Loucy (cell line): ENCODE measurements around the gene FABP6.

ENCODE experiments used
- H2AFZ ChIP-seq: fragments of 200-600 bp; sonication (generic); 2 replicates; pipeline ENCODE4 v1.6.0; 2016; ENCODE audit warnings: antibody characterized with exemption, mild to moderate bottlenecking, low read length, moderate library complexity
- H3F3A ChIP-seq: fragments of 200-600 bp; 2 replicates; pipeline ENCODE4 v1.6.0; 2016; ENCODE audit warnings: antibody characterized with exemption, low read depth, mild to moderate bottlenecking
- H3K27me3 ChIP-seq: fragments of 200-600 bp; sonication (generic); 2 replicates; pipeline ENCODE4 v1.6.1; 2014; ENCODE audit warnings: low read length, mild to moderate bottlenecking; ENCODE audit not compliant: insufficient read depth, poor library complexity, severe bottlenecking
- H3K36me3 ChIP-seq: fragments of 200-600 bp; sonication (generic); 2 replicates; pipeline ENCODE4 v1.6.1; 2016; ENCODE audit warnings: low read length; ENCODE audit not compliant: insufficient read depth
- H3K4me1 ChIP-seq: fragments of 200-600 bp; sonication (generic); 2 replicates; pipeline ENCODE4 v1.5.1; 2014; ENCODE audit warnings: low read length, mild to moderate bottlenecking; ENCODE audit not compliant: insufficient read depth, poor library complexity, severe bottlenecking
- H3K4me2 ChIP-seq: fragments of 200-600 bp; sonication (generic); 2 replicates; pipeline ENCODE4 v1.6.0; 2014; ENCODE audit warnings: antibody characterized with exemption, low read length, low read depth, mild to moderate bottlenecking; ENCODE audit not compliant: poor library complexity, severe bottlenecking
- H3K4me3 ChIP-seq: fragments of 200-600 bp; sonication (generic); 2 replicates; pipeline ENCODE4 v1.5.1; 2014; ENCODE audit warnings: low read length, mild to moderate bottlenecking, mixed read lengths; ENCODE audit not compliant: poor library complexity, severe bottlenecking
- H3K79me2 ChIP-seq: fragments of 200-600 bp; sonication (generic); 2 replicates; pipeline ENCODE4 v1.6.1; 2014; ENCODE audit warnings: low read length; ENCODE audit not compliant: insufficient read depth
- H3K9ac ChIP-seq: fragments of 200-600 bp; sonication (generic); 2 replicates; pipeline ENCODE4 v1.6.0; 2014; ENCODE audit warnings: mild to moderate bottlenecking, low read depth, low read length, moderate library complexity; ENCODE audit not compliant: poor library complexity, severe bottlenecking
- H3K9me2 ChIP-seq: fragments of 200-600 bp; sonication (generic); replicated peaks from 2 replicates; pipeline ENCODE4 v1.6.1; 2016; ENCODE audit warnings: low read depth, low read length, mixed read lengths
- H3K9me3 ChIP-seq: fragments of 200-600 bp; sonication (generic); 2 replicates; pipeline ENCODE4 v1.6.1; 2014; ENCODE audit warnings: mild to moderate bottlenecking, antibody characterized with exemption, low read length, low read depth; ENCODE audit not compliant: insufficient read depth
- H4K20me1 ChIP-seq: fragments of 200-600 bp; sonication (generic); 2 replicates; pipeline ENCODE4 v1.6.0; 2014; ENCODE audit warnings: antibody characterized with exemption, low read length, mild to moderate bottlenecking; ENCODE audit not compliant: insufficient read depth, poor library complexity, severe bottlenecking
- EZH2phosphoT487 ChIP-seq: fragments of 200-600 bp; IDR thresholded peaks from 2 replicates; pipeline ENCODE4 v1.6.1; 2018; ENCODE audit warnings: antibody characterized with exemption, mild to moderate bottlenecking, moderate library complexity, borderline replicate concordance
- TF ChIP-seq, protein P1 (sequence below): fragments of 200-600 bp; sonication (generic); conservative IDR thresholded peaks from 2 replicates; pipeline ENCODE4 v1.5.1; 2014; ENCODE audit warnings: mild to moderate bottlenecking, antibody characterized with exemption, low read length

The FABP6 gene

DNA sequence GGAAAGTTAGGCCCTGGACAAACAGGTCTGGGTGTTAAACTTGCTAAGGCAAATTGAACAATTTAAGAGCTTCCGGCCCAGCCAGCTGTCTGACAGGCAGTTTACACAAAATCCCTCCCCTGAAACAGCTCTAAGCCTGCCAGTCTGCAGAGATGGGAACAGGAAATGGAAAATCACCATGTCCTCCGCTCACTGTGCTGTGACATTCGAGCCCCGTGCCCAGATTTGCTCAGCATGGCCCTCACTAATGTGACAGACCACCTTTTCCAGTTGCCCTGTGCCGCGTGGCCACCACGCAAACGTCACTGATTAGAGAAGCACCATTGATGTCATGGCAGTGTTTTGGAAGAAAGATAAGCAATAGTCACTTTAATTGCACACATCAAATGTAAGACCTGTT, 42.1 kb downstream of the FABP6 start:
- Histone ChIP-seq H3K9ac (peak overlapping the region; percentile 78), H3F3A (peaks cover 14% of the 10 kb centered on the region), H3K4me1 (peaks cover 53% of the 10 kb centered on the region), H3K4me3 (peak overlapping the region; percentile 66), H4K20me1 (no peaks in the 10 kb centered on the region), H3K9me3 (no peaks in the 10 kb centered on the region), H3K4me2 (peak overlapping the region; percentile 85), H3K36me3 (peaks cover 7% of the 10 kb centered on the region; the same call in 1 of the 2 replicates), H3K27me3 (no peaks in the 10 kb centered on the region), H3K79me2 (peaks cover 12% of the 10 kb centered on the region; the same call in 1 of the 2 replicates), H3K9me2 (no peaks in the 10 kb centered on the region), H2AFZ (no peak overlapping the region; the same call in 1 of the 2 replicates)
- TF ChIP-seq, protein P1, sequence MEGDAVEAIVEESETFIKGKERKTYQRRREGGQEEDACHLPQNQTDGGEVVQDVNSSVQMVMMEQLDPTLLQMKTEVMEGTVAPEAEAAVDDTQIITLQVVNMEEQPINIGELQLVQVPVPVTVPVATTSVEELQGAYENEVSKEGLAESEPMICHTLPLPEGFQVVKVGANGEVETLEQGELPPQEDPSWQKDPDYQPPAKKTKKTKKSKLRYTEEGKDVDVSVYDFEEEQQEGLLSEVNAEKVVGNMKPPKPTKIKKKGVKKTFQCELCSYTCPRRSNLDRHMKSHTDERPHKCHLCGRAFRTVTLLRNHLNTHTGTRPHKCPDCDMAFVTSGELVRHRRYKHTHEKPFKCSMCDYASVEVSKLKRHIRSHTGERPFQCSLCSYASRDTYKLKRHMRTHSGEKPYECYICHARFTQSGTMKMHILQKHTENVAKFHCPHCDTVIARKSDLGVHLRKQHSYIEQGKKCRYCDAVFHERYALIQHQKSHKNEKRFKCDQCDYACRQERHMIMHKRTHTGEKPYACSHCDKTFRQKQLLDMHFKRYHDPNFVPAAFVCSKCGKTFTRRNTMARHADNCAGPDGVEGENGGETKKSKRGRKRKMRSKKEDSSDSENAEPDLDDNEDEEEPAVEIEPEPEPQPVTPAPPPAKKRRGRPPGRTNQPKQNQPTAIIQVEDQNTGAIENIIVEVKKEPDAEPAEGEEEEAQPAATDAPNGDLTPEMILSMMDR: no peak
- no peak for TF ChIP-seq EZH2phosphoT487

DNA sequence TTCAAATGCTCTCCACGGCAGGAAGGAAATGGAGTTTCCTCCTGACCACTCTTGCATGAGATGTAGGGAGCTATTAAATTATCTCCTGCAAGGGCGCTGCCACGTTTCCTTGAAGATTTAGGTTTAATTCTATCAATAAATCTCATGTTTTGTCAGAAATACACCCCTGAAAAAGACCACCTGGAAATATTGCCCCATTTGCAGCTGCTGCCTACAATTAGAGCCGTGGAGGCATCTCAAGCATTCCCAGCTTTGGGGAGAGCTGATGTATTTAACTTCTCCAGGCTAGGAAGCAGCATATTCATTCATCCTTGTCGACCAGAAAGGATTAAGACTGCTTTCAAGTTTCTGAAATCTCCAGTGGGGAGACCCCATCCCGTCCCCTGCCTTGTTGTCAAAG, 42.5 kb downstream of the FABP6 start:
- no peak for TF ChIP-seq EZH2phosphoT487
- TF ChIP-seq, protein P1: no peak
- no peaks in the 10 kb centered on the region for H4K20me1 ChIP-seq
- H3K9me2 ChIP-seq: no peaks in the 10 kb centered on the region
- peaks cover 12% of the 10 kb centered on the region; the same call in 1 of the 2 replicates for H3K79me2 ChIP-seq
- H2AFZ ChIP-seq: no peak overlapping the region
- H3K9me3 ChIP-seq: no peaks in the 10 kb centered on the region
- H3K4me2 ChIP-seq: peak overlapping the region; percentile 85
- H3K36me3 ChIP-seq: peaks cover 7% of the 10 kb centered on the region; the same call in 1 of the 2 replicates
- H3K4me1 ChIP-seq: peaks cover 53% of the 10 kb centered on the region
- peaks cover 14% of the 10 kb centered on the region for H3F3A ChIP-seq
- H3K27me3 ChIP-seq: no peaks in the 10 kb centered on the region
- peak overlapping the region; percentile 66 for H3K4me3 ChIP-seq
- H3K9ac ChIP-seq: peak overlapping the region; percentile 78

DNA sequence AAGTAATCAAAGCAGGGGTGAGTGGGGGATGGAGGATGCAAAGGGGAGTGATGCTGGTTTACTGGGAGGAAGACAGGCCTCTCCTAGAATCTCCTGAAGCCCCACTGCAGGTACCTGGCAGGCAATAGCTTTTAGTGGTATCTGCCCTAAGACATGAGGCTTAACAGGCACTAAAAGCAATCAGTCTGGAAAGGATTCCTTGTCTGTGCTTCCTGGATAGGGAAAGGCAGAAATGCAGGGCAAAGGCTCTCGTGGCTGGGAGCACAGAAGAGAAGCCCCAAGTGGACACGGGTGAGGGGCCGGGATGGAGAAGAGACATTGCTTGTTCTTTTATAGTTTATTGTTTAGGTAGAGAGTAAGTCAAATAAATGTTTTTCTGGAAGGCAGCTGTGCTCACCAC, 43.0 kb downstream of the FABP6 start:
- Histone ChIP-seq H3K79me2 (peaks cover 15% of the 10 kb centered on the region; the same call in 1 of the 2 replicates), H3K27me3 (no peaks in the 10 kb centered on the region), H3K9me2 (no peaks in the 10 kb centered on the region), H3K9me3 (no peaks in the 10 kb centered on the region), H3F3A (peaks cover 14% of the 10 kb centered on the region), H4K20me1 (no peaks in the 10 kb centered on the region), H3K4me2 (peak overlapping the region; percentile 85), H3K4me1 (peaks cover 53% of the 10 kb centered on the region), H2AFZ (no peak overlapping the region), H3K9ac (peak overlapping the region; percentile 78), H3K36me3 (peaks cover 7% of the 10 kb centered on the region; the same call in 1 of the 2 replicates), H3K4me3 (peak overlapping the region; percentile 66)
- TF ChIP-seq, protein P1: no peak
- TF ChIP-seq EZH2phosphoT487: no peak
